ENCODE measurements around the gene DST.

DST gene

GRCh38 chr6:56642366-56643261 lies at the start of gene DST:
Gene DST, minus strand, starts transcription at chr6:56642889.
- H3K9me3 ChIP-seq (ENCODE audit: low read length): no peaks in the 10 kb centered on the region
- no peaks in the 10 kb centered on the region for H3K9me2 ChIP-seq (ENCODE audit: low read depth, low read length)
- H3F3A ChIP-seq (ENCODE audit: insufficient read depth, low read length): no peaks in the 10 kb centered on the region
- no peak within 1 kb of the TSS for H3K4me3 ChIP-seq (ENCODE audit: low read depth, low read length, poor library complexity, severe bottlenecking)
- H2AFZ ChIP-seq (ENCODE audit: low read length): no peak within 1 kb of the TSS
- H3K9ac ChIP-seq (ENCODE audit: low read length): no peak within 1 kb of the TSS
- H3K79me2 ChIP-seq (ENCODE audit: insufficient read depth, low read length): no peaks in the 10 kb centered on the region
- H3K4me1 ChIP-seq (ENCODE audit: insufficient read depth, low read length, severe bottlenecking): no peaks in the 10 kb centered on the region
- no peak for TF ChIP-seq EZH2 (IDR thresholded peaks at IDR 0.05; ENCODE audit: borderline replicate concordance, low read length)
- TF ChIP-seq, protein P1, sequence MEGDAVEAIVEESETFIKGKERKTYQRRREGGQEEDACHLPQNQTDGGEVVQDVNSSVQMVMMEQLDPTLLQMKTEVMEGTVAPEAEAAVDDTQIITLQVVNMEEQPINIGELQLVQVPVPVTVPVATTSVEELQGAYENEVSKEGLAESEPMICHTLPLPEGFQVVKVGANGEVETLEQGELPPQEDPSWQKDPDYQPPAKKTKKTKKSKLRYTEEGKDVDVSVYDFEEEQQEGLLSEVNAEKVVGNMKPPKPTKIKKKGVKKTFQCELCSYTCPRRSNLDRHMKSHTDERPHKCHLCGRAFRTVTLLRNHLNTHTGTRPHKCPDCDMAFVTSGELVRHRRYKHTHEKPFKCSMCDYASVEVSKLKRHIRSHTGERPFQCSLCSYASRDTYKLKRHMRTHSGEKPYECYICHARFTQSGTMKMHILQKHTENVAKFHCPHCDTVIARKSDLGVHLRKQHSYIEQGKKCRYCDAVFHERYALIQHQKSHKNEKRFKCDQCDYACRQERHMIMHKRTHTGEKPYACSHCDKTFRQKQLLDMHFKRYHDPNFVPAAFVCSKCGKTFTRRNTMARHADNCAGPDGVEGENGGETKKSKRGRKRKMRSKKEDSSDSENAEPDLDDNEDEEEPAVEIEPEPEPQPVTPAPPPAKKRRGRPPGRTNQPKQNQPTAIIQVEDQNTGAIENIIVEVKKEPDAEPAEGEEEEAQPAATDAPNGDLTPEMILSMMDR (IDR thresholded peaks at IDR 0.05; ENCODE audit: low read length): no peak
- no peaks in the 10 kb centered on the region for H4K20me1 ChIP-seq (ENCODE audit: insufficient read depth, low read length)
- no peaks in the 10 kb centered on the region for H3K27me3 ChIP-seq (ENCODE audit: insufficient read depth, low read length)
- H3K36me3 ChIP-seq (ENCODE audit: insufficient read depth, low read length): no peaks in the 10 kb centered on the region
- H3K4me2 ChIP-seq (ENCODE audit: low read length): no peak within 1 kb of the TSS
- H3K27ac ChIP-seq (ENCODE audit: low read depth, low read length, poor library complexity, severe bottlenecking): no peak within 1 kb of the TSS

DNA sequence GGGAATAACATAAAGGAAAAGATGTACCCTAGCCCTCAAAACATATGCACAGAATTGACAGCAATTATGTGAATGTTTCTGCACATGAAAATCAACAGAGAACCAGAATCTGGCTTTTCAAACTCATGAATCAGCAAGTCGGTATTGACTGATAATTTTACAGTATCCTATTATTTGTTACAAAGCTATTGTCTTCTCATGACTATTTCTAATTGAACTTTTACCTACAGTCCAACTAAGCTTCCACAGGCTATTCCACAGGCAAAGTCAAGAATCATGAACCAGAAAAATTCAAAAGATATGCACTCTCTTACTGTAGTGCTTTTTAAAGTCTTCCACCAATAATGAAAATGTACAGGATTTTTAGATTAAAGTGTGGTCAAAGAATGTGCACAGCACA lies 49.1 kb upstream of the DST start:
- no peaks in the 10 kb centered on the region for H3K4me1 ChIP-seq (ENCODE audit: insufficient read depth, low read length, severe bottlenecking)
- no peaks in the 10 kb centered on the region for H3K79me2 ChIP-seq (ENCODE audit: insufficient read depth, low read length)
- no peak overlapping the region for H3K9ac ChIP-seq (ENCODE audit: low read length)
- no peak overlapping the region for H3K27ac ChIP-seq (ENCODE audit: low read depth, low read length, poor library complexity, severe bottlenecking)
- no peaks in the 10 kb centered on the region for H4K20me1 ChIP-seq (ENCODE audit: insufficient read depth, low read length)
- no peak overlapping the region for H3K4me2 ChIP-seq (ENCODE audit: low read length)
- H3K9me3 ChIP-seq (ENCODE audit: low read length): no peaks in the 10 kb centered on the region
- TF ChIP-seq, protein P1 (IDR thresholded peaks at IDR 0.05; ENCODE audit: low read length): no peak
- TF ChIP-seq EZH2 (IDR thresholded peaks at IDR 0.05; ENCODE audit: borderline replicate concordance, low read length): no peak
- no peaks in the 10 kb centered on the region for H3F3A ChIP-seq (ENCODE audit: insufficient read depth, low read length)
- H3K4me3 ChIP-seq (ENCODE audit: low read depth, low read length, poor library complexity, severe bottlenecking): no peak overlapping the region
- H3K36me3 ChIP-seq (ENCODE audit: insufficient read depth, low read length): no peaks in the 10 kb centered on the region
- H3K9me2 ChIP-seq (ENCODE audit: low read depth, low read length): no peaks in the 10 kb centered on the region
- no peaks in the 10 kb centered on the region for H3K27me3 ChIP-seq (ENCODE audit: insufficient read depth, low read length)
- no peak overlapping the region for H2AFZ ChIP-seq (ENCODE audit: low read length)

GRCh38 chr6:56691286-56691595 lies 48.6 kb upstream of the DST start:
- Histone ChIP-seq H3K27me3 (ENCODE audit: insufficient read depth, low read length) (no peaks in the 10 kb centered on the region), H3K9ac (ENCODE audit: low read length) (no peak overlapping the region), H3K9me3 (ENCODE audit: low read length) (no peaks in the 10 kb centered on the region), H3K36me3 (ENCODE audit: insufficient read depth, low read length) (no peaks in the 10 kb centered on the region), H2AFZ (ENCODE audit: low read length) (no peak overlapping the region), H3K4me1 (ENCODE audit: insufficient read depth, low read length, severe bottlenecking) (no peaks in the 10 kb centered on the region), H3F3A (ENCODE audit: insufficient read depth, low read length) (no peaks in the 10 kb centered on the region), H3K4me2 (ENCODE audit: low read length) (no peak overlapping the region), H3K4me3 (ENCODE audit: low read depth, low read length, poor library complexity, severe bottlenecking) (no peak overlapping the region), H3K79me2 (ENCODE audit: insufficient read depth, low read length) (no peaks in the 10 kb centered on the region), H4K20me1 (ENCODE audit: insufficient read depth, low read length) (no peaks in the 10 kb centered on the region), H3K27ac (ENCODE audit: low read depth, low read length, poor library complexity, severe bottlenecking) (no peak overlapping the region), H3K9me2 (ENCODE audit: low read depth, low read length) (no peaks in the 10 kb centered on the region)
- TF ChIP-seq, protein P1 (IDR thresholded peaks at IDR 0.05; ENCODE audit: low read length): no peak
- TF ChIP-seq EZH2 (IDR thresholded peaks at IDR 0.05; ENCODE audit: borderline replicate concordance, low read length): no peak
